Middle frontal gyrus (tissue), 1 donor: ENCODE results near the gene SLC25A39.

ENCODE experiments used
- DNase-seq: peaks from one replicate; pipeline ENCODE4 v3.0.0-alpha.2; 2015; ENCODE audit warnings: low spot score; ENCODE audit errors: extremely low spot score

Gene SLC25A39

DNA sequence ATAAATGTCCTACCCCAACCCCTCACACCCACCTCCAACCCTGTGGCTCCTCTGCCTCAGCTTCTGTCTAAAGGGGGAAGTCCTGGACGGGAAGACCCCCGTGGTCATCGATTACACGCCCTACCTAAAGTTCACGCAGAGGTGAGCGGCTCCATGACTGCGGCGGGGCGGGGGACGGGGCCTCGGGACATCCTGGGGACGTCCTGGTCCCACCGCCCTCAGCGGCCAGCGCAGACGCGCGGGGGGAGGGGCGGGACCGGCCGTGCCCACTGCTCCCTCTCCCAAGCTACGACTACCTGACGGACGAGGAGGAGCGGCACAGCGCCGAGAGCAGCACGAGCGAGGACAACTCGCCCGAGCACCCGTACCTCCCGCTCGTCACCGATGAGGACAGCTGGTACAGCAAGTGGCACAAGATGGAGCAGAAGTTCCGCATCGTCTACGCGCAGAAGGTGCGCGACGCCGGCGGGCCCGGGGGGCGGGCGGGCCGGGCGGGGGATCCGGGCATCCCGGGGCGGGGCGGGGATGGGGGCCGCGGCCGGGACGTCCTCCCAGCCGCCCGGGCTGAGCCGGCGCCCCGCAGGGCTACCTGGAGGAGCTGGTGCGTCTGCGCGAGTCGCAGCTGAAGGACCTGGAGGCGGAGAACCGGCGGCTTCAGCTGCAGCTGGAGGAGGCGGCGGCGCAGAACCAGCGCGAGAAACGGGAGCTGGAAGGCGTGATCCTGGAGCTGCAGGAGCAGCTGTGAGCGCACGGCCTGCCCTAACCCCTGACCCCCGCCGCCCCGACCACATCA lies 9.6 kb downstream of the SLC25A39 start:
- DNase-seq: no peak

DNA sequence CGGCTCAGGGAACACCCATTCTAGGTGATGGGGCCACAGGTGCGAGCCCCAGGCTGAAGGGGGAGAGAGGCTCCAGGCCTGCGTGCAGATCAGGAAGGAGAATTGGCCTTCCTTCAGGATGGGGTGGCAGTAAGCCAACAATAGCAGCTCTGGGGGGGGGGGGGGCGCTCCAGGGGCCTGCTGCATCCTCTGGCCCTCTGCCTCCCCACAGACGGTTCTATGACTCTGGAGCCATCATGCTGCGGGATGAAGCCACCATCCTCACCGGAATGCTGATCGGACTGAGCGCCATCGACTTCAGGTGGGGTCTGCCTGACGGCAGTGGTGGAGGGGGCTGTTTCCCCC lies 10.1 kb downstream of the SLC25A39 start:
- DNase-seq: no peak

- no peak for DNase-seq
Measured at GRCh38 chr17:44314031-44314430, 10.6 kb downstream of the SLC25A39 start.

DNA sequence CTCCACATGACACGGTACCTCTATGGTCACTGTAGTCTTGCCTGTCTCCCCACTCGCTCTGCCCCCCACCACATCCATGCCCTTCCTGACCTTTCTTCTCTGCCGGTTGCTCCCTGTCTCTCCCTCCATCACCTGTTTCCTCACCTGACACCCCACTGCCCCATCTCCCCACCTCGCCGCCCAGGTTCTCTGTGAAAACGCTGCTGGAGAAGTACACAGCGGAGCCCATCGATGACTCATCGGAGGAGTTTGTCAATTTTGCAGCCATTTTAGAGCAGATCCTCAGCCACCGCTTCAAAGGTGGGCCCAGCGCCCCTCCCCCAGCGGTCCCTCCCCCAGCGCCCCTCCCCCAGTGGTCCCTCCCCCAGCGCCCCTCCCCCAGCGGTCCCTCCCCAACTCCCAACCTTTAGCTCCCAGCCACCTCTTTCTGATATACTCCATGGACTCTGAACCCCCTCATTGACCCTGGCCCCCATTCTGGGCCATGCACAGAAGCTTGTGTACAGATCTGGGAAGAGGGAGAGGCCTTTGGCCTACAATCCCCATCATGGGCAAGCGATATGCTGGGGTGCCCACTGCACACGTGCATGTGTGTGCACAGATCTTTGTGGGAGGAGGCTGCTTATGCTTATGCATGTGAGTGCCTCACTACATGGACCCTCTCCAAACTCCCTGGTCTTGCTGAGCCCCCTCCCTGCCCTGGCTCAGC lies 12.1 kb downstream of the SLC25A39 start:
- no peak for DNase-seq

DNA sequence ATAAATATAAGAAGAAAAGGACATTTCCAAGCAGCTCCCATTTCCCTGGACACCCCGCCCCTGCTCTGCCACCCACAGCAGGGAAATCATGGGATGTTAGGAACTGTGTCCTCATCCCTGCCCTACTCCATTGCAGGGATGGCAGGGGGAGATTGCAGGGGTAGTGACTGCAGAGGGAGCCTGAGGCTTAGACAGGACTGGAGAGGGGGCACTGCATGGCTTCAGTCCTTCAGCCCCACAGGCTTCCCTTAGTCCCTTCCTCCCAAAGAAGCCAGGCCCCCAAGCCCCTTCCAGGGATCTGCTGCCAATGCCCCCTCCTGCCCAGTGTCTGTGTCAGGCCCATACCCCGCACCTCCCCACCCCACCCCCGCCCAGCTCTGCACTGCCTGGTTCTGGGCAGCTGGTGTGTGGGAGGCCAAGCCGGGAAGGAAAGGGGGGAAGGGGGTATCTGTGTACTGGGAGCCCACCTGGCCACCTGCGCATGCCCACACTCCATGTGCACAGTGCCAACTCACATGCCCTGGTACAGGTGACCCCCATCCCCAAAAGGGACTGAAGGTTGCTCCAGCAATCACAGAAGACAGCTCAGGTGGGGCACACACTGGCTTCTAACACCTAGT lies 13.0 kb downstream of the SLC25A39 start:
- DNase-seq: no peak

DNA sequence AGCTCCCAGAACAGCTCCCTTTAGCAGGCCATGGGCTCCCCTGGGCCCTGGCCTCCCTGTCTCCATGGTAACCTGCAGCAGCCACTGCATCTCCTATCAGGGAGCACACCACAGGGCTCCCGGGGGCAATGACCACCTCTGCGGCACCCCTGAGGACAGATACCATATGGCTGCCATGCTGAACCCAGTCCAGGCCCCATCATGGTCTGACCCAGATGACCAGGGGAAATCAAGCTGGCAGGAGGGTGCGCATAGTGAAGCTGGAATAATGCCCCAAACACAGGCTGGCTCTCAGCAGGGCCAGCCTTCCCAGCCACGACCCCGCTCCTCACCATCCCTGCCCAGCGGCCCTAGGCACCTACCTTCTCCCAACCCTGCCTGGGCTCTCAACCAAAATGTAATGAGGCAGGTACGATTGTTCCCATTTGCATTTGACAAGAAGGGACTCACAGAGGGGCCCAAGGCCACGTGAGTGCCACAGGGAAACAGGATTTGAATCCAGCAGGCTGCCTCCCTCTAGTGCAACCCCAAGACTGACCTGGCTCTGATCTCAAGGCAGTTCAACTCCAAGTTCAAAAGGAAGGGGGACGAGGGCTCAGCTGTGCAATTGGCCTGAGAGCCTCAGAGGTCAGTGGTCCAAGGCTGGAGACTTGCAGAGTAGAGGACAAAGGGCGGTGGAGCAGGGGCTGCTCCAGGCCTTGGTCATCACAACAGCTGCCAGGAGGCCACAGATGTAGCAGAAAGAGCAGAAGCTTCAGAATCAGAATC lies 13.8 kb downstream of the SLC25A39 start:
- DNase-seq: no peak

- no peak for DNase-seq
Measured at GRCh38 chr17:44310188-44310587, 14.4 kb downstream of the SLC25A39 start.

- DNase-seq: no peak
Measured at GRCh38 chr17:44309472-44309871, 15.2 kb downstream of the SLC25A39 start.

- no peak for DNase-seq
Measured at GRCh38 chr17:44308865-44309264, 15.8 kb downstream of the SLC25A39 start.

DNA sequence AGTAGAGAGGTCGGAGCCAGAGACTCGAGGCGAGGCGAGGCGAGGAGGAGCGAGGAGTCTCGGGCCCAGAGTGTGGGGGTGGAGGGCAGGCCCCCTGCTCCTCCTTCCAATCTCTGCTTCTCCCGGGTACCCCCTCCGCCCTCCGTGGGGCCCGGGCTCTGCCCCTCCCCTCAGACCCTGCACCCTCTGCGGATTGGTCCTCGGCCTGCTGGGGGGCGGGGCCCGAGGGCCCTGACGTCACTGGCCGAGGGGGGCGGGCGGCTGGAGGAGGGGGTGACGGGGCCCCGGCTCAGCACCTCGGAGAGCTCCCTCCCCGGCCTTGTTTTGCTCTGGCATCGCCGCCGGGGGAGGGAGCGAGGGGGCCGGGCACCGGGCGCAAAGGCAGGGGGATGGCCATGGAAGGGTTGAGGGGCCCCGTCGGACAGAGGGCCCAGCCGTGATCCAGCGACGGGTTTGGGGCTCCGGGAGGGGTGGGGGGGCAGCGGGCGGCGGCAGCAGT lies 16.3 kb downstream of the SLC25A39 start, which contains the start of gene RUNDC3A:
RUNDC3A (plus strand) TSS at position 282 of the 499 bp plus-strand sequence. CDS start 232 bp downstream, outside the sequence.
- peak; percentile 84 for DNase-seq

DNA sequence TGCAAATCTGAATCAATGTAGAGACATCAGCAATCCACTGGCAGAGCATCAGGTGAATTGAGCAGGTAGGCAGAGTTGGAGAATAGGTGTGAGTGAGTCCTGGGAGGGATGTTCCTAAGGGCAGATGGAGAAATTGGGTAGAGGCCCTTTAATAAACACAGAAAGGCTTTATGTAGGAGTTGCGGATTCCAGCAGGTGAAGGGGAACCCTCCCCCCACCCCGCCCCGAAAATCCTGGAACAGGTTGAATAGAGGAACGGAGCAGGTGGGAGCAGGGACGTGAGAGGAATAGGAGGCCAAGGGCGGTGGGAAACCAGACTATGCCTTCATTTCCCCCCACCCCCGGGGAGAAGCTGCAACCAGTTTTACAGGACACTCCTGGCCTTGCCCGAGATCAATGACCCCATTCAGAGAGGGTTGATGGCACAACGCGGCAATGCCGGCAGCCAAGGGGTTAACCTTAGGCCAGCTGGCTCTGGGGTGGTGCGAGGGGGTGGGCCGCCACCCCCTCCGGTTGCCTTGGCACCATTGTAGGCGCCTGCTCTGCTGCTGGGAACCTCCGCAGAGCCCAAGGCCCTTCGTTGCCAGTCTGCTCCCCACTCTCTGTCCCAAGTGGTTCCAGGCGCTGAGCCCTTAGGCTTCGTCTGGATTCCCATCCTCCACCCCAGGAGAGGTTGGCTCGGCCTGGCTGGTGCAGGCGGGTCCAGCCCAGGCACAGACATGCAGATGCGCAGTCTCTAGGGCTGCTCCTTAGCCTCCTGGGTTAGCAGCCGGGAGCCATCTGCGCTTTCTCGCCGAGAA lies 17.0 kb downstream of the SLC25A39 start:
- peak; percentile 53 for DNase-seq

DNA sequence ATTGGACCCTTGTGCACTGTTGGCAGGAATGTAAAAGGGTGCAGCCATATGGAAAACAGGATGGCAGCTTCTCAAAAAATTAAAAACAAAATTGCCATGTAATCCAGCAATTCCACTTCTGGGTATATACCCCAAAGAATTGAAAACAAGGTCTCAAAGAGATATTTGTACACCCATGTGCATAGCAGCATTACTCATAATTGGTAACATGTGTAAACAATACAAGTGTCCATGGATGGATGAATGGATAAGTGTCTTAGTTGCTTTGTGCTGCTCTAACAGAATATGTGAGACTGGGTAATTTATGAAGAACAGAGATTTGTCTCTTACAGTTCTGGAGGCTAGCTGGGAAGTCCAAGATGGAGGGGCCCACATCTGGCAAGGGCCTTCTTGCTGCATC lies 20.0 kb downstream of the SLC25A39 start:
- DNase-seq: no peak

- no peak for DNase-seq
Measured at GRCh38 chr17:44297975-44298374, 26.6 kb downstream of the SLC25A39 start.

DNA sequence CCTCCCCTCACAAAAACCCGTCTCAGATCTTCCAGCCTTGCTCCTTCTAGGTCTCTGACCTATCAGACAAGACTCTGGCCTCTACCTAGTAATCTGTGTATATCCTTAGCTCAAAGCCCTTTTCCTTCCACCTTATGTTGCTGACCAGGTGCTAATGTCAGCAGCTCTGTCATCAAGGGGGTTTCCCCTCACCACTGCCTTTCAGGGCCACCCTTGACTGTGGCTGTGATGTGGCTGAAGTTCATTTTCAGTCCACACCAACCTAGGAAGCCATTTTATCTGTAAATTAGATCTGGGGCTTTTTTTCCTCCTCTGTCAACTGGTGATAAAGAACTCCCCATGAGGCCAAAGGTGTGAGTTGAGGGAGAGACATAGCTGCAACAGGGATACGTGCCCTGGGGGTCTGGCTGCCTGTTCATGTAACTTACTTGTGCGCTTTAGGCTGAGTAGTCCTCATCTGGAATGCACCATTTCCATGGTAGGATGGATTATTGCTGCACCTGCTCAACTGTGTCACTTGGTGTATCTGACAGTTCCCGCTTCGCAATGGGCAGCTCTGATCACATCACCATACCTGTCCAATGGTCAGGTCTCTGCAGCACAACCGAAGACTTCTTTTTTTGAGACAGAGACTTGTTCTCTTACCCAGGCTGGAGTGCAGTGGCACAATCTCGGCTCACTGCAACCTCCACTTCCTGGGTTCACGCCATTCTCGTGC lies 31.0 kb downstream of the SLC25A39 start:
- DNase-seq: no peak

GRCh38 chr17:44287651-44288050 lies 37.0 kb downstream of the SLC25A39 start:
- no peak for DNase-seq

GRCh38 chr17:44284024-44284400 lies 40.6 kb downstream of the SLC25A39 start:
- DNase-seq: no peak

DNA sequence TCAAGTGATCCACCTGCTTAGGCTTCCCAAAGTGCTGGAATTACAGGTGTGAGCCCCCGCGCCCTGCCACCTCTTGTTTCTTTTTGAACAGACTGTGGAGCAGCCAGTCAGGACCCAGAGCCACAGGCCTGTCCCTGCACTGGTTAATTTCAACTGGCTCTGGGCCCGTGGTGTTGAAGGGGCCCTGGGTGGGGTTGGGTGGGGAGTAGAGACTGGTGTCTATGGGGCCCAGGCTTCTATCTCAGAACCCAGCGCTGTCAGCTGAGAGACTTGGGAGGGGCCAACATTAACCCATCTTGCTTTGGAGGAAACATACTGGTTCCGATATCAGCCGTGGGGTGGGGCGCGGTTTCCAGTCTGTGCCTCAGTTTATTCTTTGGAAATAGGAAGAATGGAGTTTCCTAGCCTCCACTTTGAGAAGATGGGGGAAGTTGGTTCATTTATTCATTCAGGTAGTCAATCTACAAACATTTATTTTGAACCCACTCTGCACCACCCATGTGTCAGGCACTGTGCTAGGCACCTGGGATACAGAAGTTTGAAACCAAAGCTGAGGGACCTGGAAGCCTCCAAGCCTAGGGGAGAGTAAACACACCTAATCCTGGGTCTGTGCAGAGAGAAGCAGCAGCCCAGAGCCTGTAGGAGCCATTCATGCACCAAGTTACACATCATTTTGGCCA lies 41.1 kb downstream of the SLC25A39 start:
- no peak for DNase-seq

- no peak for DNase-seq
Measured at GRCh38 chr17:44282264-44282663, 42.4 kb downstream of the SLC25A39 start.

GRCh38 chr17:44281570-44281969 lies 43.1 kb downstream of the SLC25A39 start:
- no peak for DNase-seq
